Natural killer cell (primary cell): ENCODE measurements around the gene FAAH. TPM values are rescaled to one million over a fixed set of nuclear protein-coding genes. Genes with fewer than 3 reads are reported as not detected.
A peak's percentile ranks its signal among the peaks of the same experiment; 100 is the strongest.

Experiments used
- ATAC-seq, 3 donors: fragments of 150-1000 bp in 2 of 3; fragments of 200-7000 bp in 1 of 3; cut with Tn5 transposase; 1 replicate in 1 of 3; 2 replicates in 2 of 3; pipeline ENCODE4 v1.10.0; 2021; ENCODE audit warnings: mild to moderate bottlenecking in 2 of 3, moderate library complexity in 2 of 3
- DNase-seq, 2 donors: peaks; one replicate each; pipeline versions ENCODE4 v3.0.0 to v3.0.0-alpha.2; 2013 to 2021; ENCODE audit warnings: mixed read lengths in 1 of 2
- H3K27ac ChIP-seq: one replicate; pipeline ENCODE4 v1.5.1; 2013; ENCODE audit warnings: mild to moderate bottlenecking, low read length
- H3K27me3 ChIP-seq: one replicate; pipeline ENCODE4 v1.6.1; 2013; ENCODE audit warnings: low read length; ENCODE audit not compliant: control insufficient read depth, insufficient read depth
- H3K36me3 ChIP-seq: one replicate; pipeline ENCODE4 v1.6.1; 2013; ENCODE audit warnings: low read length; ENCODE audit not compliant: control insufficient read depth, insufficient read depth
- H3K4me1 ChIP-seq: one replicate; pipeline ENCODE4 v1.6.1; 2013; ENCODE audit warnings: low read length; ENCODE audit not compliant: control insufficient read depth, insufficient read depth
- H3K4me3 ChIP-seq: one replicate; pipeline ENCODE4 v1.5.1; 2013; ENCODE audit warnings: low read length
- H3K9me3 ChIP-seq: one replicate; pipeline ENCODE4 v1.6.1; 2013; ENCODE audit warnings: low read length; ENCODE audit not compliant: control insufficient read depth, insufficient read depth
- H3K27ac Mint-ChIP-seq, 2 donors: one replicate each; pipeline ENCODE4 v1.8.0; 2022; ENCODE audit warnings: mild to moderate bottlenecking in 2 of 2, mixed read lengths in 2 of 2, moderate library complexity in 1 of 2
- H3K27me3 Mint-ChIP-seq, 2 donors: one replicate each; pipeline ENCODE4 v1.8.0; 2022; ENCODE audit warnings: low read depth in 2 of 2, mixed read lengths in 2 of 2
- H3K36me3 Mint-ChIP-seq: one replicate; pipeline ENCODE4 v1.8.0; 2022; ENCODE audit warnings: mixed read lengths
- H3K4me1 Mint-ChIP-seq, 2 donors: one replicate each; pipeline ENCODE4 v1.8.0; 2022; ENCODE audit warnings: mixed read lengths in 2 of 2
- H3K4me3 Mint-ChIP-seq: one replicate; pipeline ENCODE4 v1.8.0; 2022; ENCODE audit warnings: mild to moderate bottlenecking, moderate library complexity, mixed read lengths
- H3K9me3 Mint-ChIP-seq, 2 donors: one replicate each; pipeline ENCODE4 v1.8.0; 2022; ENCODE audit warnings: mixed read lengths in 2 of 2
- WGBS: methylation state at CpG from one replicate; pipeline ENCODE4 v1.1.7; 2013; ENCODE audit warnings: missing lambda C conversion rate; ENCODE audit not compliant: insufficient coverage; 5-methylcytosine and 5-hydroxymethylcytosine counted together
- intact Hi-C: fragments of 100-400 bp; cut with micrococcal nuclease; formaldehyde crosslinking; loops from one replicate; pipeline ENCODE4 v1.14.2; 2022
- total RNA-seq, 4 donors: library from RNA; stranded (reverse); fragments of 120-200 nt in 1 of 4; gene quantifications; one replicate each; pipeline versions ENCODE4 v1.2.3 to v1.2.4, GENCODE V29; 2013 to 2022
- TF ChIP-seq, protein P1 (sequence below): fragments of 200-600 bp; IDR thresholded peaks from one replicate; pipeline ENCODE4 v1.8.0; 2022; ENCODE audit warnings: antibody characterized with exemption

The FAAH gene
- total RNA-seq, 3 donors from 2014 or later (not counting 1 experiment from before 2014, with no cell fraction given): 4.7 to 10.0 (median 7.9) TPM

DNA sequence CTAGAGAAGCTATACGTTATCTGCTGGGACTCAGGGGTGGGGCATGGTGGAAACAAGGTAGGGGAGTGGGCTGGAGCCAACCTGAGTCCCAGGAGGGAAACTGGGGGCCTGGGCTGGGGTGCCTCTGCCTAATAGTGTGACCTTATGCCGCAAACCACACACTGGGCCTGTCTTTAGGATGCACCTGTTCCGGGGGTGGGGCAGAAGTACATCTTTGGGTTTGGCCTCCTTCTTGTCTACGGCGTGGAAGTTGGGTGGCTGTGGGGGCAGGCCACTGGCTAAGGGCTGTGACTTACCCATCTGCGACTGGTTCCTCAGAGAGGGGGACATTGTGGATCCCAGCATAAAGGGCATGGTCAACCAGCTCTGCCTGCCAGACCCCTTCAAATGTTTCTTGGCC is 44.2 kb downstream of the FAAH start:
- WGBS: 80% methylated on average over 6 of the region's 6 CpGs
- DNase-seq (no peak), ATAC-seq (no peak)
- Histone ChIP-seq H3K27me3 (no peaks in the 10 kb centered on the region), H3K36me3 (no peaks in the 10 kb centered on the region), H3K27ac (no peak overlapping the region), H3K4me1 (peaks cover 9% of the 10 kb centered on the region), H3K4me3 (no peak overlapping the region), H3K9me3 (no peaks in the 10 kb centered on the region)
- no peak overlapping the region for H3K27ac Mint-ChIP-seq
- peaks cover 0 to 9% of the 10 kb centered on the region in 2 donors for H3K27me3 Mint-ChIP-seq
- H3K9me3 Mint-ChIP-seq: no peaks in the 10 kb centered on the region
- H3K4me1 Mint-ChIP-seq: peaks cover 8 to 14% of the 10 kb centered on the region in 2 donors
- intact Hi-C loops: no loop called here
- no peak overlapping the region for H3K4me3 Mint-ChIP-seq
- H3K36me3 Mint-ChIP-seq: no peaks in the 10 kb centered on the region
- TF ChIP-seq, protein P1, sequence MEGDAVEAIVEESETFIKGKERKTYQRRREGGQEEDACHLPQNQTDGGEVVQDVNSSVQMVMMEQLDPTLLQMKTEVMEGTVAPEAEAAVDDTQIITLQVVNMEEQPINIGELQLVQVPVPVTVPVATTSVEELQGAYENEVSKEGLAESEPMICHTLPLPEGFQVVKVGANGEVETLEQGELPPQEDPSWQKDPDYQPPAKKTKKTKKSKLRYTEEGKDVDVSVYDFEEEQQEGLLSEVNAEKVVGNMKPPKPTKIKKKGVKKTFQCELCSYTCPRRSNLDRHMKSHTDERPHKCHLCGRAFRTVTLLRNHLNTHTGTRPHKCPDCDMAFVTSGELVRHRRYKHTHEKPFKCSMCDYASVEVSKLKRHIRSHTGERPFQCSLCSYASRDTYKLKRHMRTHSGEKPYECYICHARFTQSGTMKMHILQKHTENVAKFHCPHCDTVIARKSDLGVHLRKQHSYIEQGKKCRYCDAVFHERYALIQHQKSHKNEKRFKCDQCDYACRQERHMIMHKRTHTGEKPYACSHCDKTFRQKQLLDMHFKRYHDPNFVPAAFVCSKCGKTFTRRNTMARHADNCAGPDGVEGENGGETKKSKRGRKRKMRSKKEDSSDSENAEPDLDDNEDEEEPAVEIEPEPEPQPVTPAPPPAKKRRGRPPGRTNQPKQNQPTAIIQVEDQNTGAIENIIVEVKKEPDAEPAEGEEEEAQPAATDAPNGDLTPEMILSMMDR: no peak

DNA sequence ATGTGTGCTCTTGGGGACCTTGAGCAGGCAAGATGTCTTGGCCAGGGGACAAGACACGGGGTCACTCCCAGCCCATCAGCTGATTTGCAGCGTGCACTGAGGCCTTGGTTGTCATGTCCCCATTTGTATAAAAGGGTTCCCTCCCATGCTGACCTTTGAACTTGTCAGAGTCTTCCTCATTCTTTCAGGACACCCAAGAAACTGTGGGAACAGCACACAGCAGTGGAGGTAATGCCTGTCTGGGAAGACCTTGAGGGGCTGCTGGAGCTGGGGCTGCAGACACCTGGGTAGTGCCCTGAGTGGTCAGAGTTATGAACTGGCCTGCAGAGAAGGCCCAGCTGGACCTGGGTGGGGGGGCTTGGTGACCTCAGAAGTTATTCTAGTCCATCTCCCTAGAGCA is 46.4 kb downstream of the FAAH start:
- Histone ChIP-seq H3K27me3 (no peaks in the 10 kb centered on the region), H3K4me1 (peaks cover 9% of the 10 kb centered on the region), H3K27ac (no peak overlapping the region), H3K36me3 (no peaks in the 10 kb centered on the region), H3K4me3 (no peak overlapping the region), H3K9me3 (no peaks in the 10 kb centered on the region)
- Mint-ChIP-seq H3K4me3 (no peak overlapping the region), H3K36me3 (no peaks in the 10 kb centered on the region), H3K9me3 (no peaks in the 10 kb centered on the region), H3K27ac (no peak overlapping the region), H3K27me3 (peaks cover 16 to 20% of the 10 kb centered on the region in 2 donors), H3K4me1 (peaks cover 8 to 16% of the 10 kb centered on the region in 2 donors)
- ATAC-seq: no peak
- TF ChIP-seq, protein P1: no peak
- intact Hi-C loops: no loop called here
- WGBS: 88% methylated on average over 2 of the region's 2 CpGs
- DNase-seq: no peak

DNA sequence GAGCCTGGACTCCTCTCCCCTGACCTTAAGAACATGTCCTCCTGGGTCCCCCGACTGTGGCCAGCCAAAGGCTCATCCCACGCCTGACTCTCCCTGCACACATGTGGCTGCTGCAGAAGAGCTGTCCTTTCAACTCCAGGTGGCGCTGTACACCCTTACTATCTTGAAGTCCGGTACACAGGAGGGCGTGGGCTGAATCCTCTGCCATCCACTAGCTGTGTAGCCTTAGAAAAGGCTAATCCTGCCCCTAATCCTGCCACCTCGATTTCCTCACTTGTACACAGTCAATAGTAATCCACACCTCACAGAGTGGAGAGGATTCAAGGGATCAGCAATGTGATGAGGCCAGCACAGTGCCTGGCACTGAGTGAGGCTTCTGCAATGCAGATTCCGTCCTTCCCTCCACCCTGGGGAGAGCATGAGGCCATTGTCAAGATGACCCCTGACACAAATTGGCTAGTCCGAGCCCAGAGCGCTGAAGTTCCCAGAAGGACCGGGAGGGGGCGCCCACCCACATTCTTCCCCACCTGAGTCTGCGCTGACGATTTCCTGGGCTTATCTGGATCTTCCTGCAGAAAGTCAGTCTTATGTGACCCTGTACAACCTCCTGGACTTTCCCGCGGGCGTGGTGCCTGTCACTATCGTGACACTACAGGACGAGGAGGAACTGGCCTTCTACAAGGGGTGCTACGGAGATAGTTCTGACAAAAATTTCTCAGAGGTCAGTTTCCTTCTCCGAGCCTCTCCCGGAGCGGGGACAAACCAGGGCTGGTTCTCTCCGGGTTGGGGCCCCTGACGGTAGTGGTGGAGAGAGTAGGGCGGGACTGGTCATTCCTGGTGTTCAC is 48.4 kb downstream of the FAAH start:
- Mint-ChIP-seq H3K4me1 (peaks cover 14 to 25% of the 10 kb centered on the region in 2 donors), H3K4me3 (peak overlapping the region; percentile 88), H3K27me3 (peaks cover 30 to 41% of the 10 kb centered on the region in 2 donors), H3K36me3 (no peaks in the 10 kb centered on the region), H3K27ac (peak overlapping the region in 1 of 2 donors; percentile 42), H3K9me3 (no peaks in the 10 kb centered on the region)
- peak; percentile 68 to 78 for DNase-seq
- intact Hi-C loops: no loop called here
- TF ChIP-seq, protein P1: peak; percentile 96
- peak overlapping the region; percentile 33 for H3K4me3 ChIP-seq
- WGBS: 10% methylated on average over 25 of the region's 25 CpGs
- peak; percentile 76 to 87 (median 83) for ATAC-seq
- no peaks in the 10 kb centered on the region for H3K36me3 ChIP-seq
- H3K4me1 ChIP-seq: peaks cover 9% of the 10 kb centered on the region
- no peaks in the 10 kb centered on the region for H3K9me3 ChIP-seq
- H3K27ac ChIP-seq: no peak overlapping the region
- H3K27me3 ChIP-seq: peaks cover 6% of the 10 kb centered on the region
